Muscle of arm (tissue), 12 donors: Measurements from ENCODE around the gene CDCA4. TPM values are rescaled to one million over a fixed set of nuclear protein-coding genes. Genes with fewer than 3 reads are reported as not detected.

ENCODE experiments used
- DNase-seq: peaks from one replicate; pipeline ENCODE4 v3.0.0-alpha.2; 2013
- polyA plus RNA-seq, 12 donors: library from polyadenylated mRNA; unstranded; fragments of 120-200 nt; gene quantifications; one replicate each; pipeline ENCODE4 v1.2.1, GENCODE V29; 2013; ENCODE audit not compliant: insufficient read length in 12 of 12

The CDCA4 gene
- polyA plus RNA-seq, 12 donors = 11.5 to 23.7 (median 15.7) TPM; not detected in 1

- DNase-seq = no peak
Measured at GRCh38 chr14:104965561-104966231, 55.2 kb downstream of the CDCA4 start.

- DNase-seq = no peak
Measured at GRCh38 chr14:104964546-104964945, 56.3 kb downstream of the CDCA4 start.

Other genes with a start within 250 kb of the CDCA4 start
- 100 to 1,000 TPM in 11 of 12 donors, not detected in 1; 133 to 212 (median 155) TPM for gene AKT1, start 225.3 kb downstream of the CDCA4 start, polyA plus RNA-seq
- 10 to 100 TPM in 1 of 12 donors, 1 to 10 TPM in 10, not detected in 1; 3.4 to 11.3 (median 5.5) TPM for gene ZBTB42, start 220.0 kb downstream of the CDCA4 start, polyA plus RNA-seq
- gene CEP170B, start 155.8 kb downstream of the CDCA4 start, polyA plus RNA-seq = 10 to 100 TPM in 1 of 12 donors, 1 to 10 TPM in 10, not detected in 1; 1.4 to 15.4 (median 2.3) TPM
- gene PLD4, start 96.2 kb downstream of the CDCA4 start, polyA plus RNA-seq = 10 to 100 TPM in 1 of 12 donors, 1 to 10 TPM in 10, not detected in 1; 2.6 to 20.5 (median 3.7) TPM
- gene AHNAK2, start 42.7 kb downstream of the CDCA4 start, polyA plus RNA-seq = 10 to 100 TPM in 9 of 12 donors, 1 to 10 TPM in 2, not detected in 1; 6.4 to 35.1 (median 14.8) TPM
- 1 to 10 TPM in 11 of 12 donors, not detected in 1; 2.9 to 6.7 (median 4.6) TPM for gene CLBA1, start 35.3 kb downstream of the CDCA4 start, polyA plus RNA-seq
- gene GPR132, start 44.3 kb upstream of the CDCA4 start, polyA plus RNA-seq = 1 to 10 TPM in 1 of 12 donors, under 1 TPM in 9, not detected in 2; 0.49 to 2.2 (median 0.69) TPM
- gene JAG2, start 147.7 kb upstream of the CDCA4 start, polyA plus RNA-seq = 10 to 100 TPM in 11 of 12 donors, not detected in 1; 23.7 to 54.1 (median 34.0) TPM
- gene NUDT14, start 160.2 kb upstream of the CDCA4 start, polyA plus RNA-seq = 10 to 100 TPM in 9 of 12 donors, 1 to 10 TPM in 2, not detected in 1; 9.6 to 21.3 (median 12.9) TPM
- gene BTBD6, start 227.4 kb upstream of the CDCA4 start, polyA plus RNA-seq = 10 to 100 TPM in 11 of 12 donors, not detected in 1; 26.5 to 43.9 (median 36.3) TPM